GM12873 (cell line): ENCODE results near the gene RAB9B.

Source experiments
- CTCF ChIP-seq: IDR thresholded peaks from 2 replicates; pipeline ENCODE4 v1.5.1; 2012; ENCODE audit warnings: low read depth, mild to moderate bottlenecking, moderate library complexity, low read length, control low read depth; ENCODE audit not compliant: insufficient read depth; ENCODE audit errors: missing control alignments

RAB9B gene

GRCh38 chrX:103789004-103789403 is 43.1 kb downstream of the RAB9B start:
- TF ChIP-seq CTCF: no peak

GRCh38 chrX:103783971-103784370 is 48.1 kb downstream of the RAB9B start:
- TF ChIP-seq CTCF: no peak

GRCh38 chrX:103783196-103783595 is 48.9 kb downstream of the RAB9B start:
- no peak for TF ChIP-seq CTCF

GRCh38 chrX:103782640-103783039 is 49.4 kb downstream of the RAB9B start:
- TF ChIP-seq CTCF: no peak

- no peak for TF ChIP-seq CTCF
Measured at GRCh38 chrX:103781706-103782105, 50.4 kb downstream of the RAB9B start.

GRCh38 chrX:103781062-103781402 is 51.0 kb downstream of the RAB9B start:
- no peak for TF ChIP-seq CTCF

- TF ChIP-seq CTCF: no peak
Measured at GRCh38 chrX:103780336-103781061, 51.6 kb downstream of the RAB9B start.
